GM12892 (cell line): ENCODE measurements around the gene VEPH1.

Source experiments
- DNase-seq: peaks from one replicate; pipeline ENCODE4 v3.0.0; 2011; ENCODE audit not compliant: insufficient read length
- FAIRE-seq: peaks from 2 replicates; lab custom pipeline; 2011; peaks lifted over from hg19 to GRCh38; lab: Jason Lieb, UNC
- POLR2A ChIP-seq: IDR thresholded peaks from 2 replicates; pipeline ENCODE4 v1.6.1; 2011; ENCODE audit warnings: low read depth, low read length, control low read depth
- POLR2AphosphoS5 ChIP-seq: IDR thresholded peaks from 2 replicates; pipeline ENCODE4 v1.6.1; 2011; ENCODE audit warnings: low read depth, low read length, control low read depth
- TAF1 ChIP-seq: IDR thresholded peaks from 2 replicates; pipeline ENCODE4 v1.6.1; 2011; ENCODE audit warnings: low read depth, mild to moderate bottlenecking, control low read depth, low read length, borderline replicate concordance

The VEPH1 gene

GRCh38 chr3:157493627-157494550 is 9.3 kb downstream of the VEPH1 start:
- TF ChIP-seq TAF1 (no peak), POLR2A (no peak), POLR2AphosphoS5 (no peak)
- FAIRE-seq (no peak), DNase-seq (no peak)

DNA sequence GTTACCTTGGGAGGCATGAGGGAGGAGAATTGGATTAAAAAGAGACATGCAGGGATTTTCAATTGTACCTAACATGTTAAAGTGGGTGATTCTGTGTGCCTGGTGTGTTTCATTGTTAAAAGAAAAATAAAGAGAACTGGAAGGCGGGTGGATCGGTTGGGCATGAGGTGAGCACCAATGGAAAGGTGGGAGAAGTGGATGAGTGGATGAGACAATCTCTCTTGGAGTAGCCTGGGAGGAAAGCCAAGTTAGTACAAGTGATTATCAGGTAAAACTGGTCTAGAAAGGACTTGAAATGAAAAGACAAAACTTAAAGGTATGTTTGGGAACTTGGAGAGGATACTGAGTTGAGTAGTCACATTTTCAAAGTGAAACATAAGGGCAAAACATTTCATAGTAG is 12.1 kb downstream of the VEPH1 start:
- FAIRE-seq (no peak), DNase-seq (no peak)
- TF ChIP-seq TAF1 (no peak), POLR2A (no peak), POLR2AphosphoS5 (no peak)

DNA sequence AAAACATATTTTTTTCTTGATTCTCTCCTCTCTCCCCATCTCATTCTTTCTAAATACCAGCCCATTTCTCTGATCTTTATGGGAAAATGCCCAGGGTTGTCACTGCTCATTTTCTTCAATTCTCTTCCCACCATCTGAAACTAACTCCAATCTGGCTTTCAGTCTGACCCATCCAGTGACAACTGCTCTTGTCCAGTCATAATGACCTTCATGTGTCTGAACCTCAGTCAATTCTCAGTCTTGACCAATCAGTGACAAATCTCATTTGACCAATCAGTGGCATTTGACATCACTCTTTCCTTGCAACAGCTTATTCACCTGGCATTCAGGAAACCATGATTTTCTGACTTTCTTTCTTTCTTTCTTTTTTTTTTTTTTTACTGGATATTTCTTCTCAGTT is 15.1 kb downstream of the VEPH1 start:
- FAIRE-seq, result no peak
- no peak for DNase-seq
- TF ChIP-seq TAF1 (no peak), POLR2A (no peak), POLR2AphosphoS5 (no peak)

GRCh38 chr3:157487339-157487738 is 15.9 kb downstream of the VEPH1 start:
- TF ChIP-seq POLR2A (no peak), TAF1 (no peak), POLR2AphosphoS5 (no peak)
- FAIRE-seq (no peak), DNase-seq (no peak)

DNA sequence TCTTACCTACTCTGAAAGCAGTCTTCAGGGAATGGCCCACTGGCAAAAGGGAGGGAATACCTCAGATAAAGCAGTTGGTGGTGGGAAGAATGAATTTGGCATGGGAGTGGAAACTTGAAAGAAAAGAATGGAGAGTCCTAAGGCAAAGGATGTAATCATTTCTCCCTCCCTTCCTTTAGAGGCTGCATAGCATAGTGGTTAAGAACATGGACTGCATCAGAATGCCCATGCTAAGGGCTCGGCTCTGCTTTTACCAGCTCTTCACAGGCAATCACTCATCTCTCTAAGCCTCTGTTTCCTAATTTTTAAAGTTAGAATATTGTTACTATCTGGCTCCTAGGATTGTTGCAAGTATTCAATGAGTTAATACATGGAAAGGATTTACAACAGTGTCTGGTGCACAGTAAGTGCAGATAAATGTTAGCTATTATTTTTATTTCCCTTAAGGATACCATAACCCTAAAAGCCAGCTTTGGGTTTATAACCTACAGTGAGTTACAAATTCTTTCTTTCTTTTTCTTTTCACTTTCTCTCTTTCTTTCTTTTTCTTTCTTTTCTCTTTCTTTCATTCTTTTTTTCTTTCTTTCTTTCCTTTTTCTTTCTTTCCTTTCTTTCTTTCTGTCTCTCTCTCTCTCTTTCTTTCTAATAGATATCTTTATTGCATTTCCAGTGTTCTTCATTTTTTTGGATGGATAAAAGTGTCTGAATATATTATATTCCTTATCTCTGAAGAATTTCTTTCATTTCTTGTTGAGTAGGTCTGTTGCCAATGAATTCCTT is 23.6 kb downstream of the VEPH1 start:
- DNase-seq (no peak), FAIRE-seq (no peak)
- TF ChIP-seq POLR2AphosphoS5, result no peak
- TF ChIP-seq POLR2A, result no peak
- TF ChIP-seq TAF1, result no peak

GRCh38 chr3:157477441-157477840 is 25.8 kb downstream of the VEPH1 start:
- TF ChIP-seq POLR2AphosphoS5, result no peak
- no peak for TF ChIP-seq POLR2A
- TF ChIP-seq TAF1, result no peak
- FAIRE-seq (no peak), DNase-seq (no peak)

DNA sequence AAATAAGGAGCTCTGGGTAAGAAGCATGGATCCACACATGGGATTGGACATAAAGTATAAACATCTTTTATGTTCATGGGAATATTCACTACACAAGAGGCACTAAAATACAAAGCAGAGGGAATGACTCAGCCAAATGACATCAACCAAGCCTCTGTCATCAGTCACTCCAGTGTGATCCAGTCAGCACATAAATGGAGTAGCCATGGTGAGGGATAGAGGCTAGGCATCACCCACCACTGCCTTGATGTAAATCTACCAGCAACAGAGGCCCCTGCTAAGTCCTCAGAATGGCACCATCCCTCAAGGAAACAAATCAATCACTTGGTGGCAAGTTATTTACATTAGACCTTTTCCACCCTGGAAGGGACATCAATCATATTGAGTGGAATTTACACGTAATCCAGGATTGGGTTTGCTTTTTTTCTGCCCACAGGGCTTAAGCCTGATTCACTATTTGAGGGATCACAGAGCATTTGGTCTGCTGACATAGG is 27.2 kb downstream of the VEPH1 start:
- DNase-seq, result no peak
- TF ChIP-seq POLR2A (no peak), TAF1 (no peak), POLR2AphosphoS5 (no peak)
- FAIRE-seq, result no peak

DNA sequence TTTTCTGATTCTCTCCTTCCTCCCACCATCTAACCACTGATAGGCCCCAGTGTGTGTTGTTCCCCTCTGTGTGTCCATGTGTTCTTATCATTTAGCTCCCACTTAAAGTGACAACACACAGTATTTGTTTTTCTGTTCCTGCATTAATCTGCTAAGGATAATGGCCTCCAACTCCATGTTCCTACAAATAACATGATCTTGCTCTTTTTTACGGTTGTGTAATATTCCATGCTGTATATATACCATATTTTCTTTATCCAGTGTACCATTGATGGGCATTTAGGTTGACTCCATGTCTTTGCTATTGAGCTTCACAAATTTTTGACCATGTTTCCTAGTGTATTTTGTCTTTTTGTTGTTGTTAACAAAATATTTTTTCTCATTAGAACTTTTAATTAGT is 30.6 kb downstream of the VEPH1 start:
- FAIRE-seq, result no peak
- no peak for DNase-seq
- TF ChIP-seq POLR2AphosphoS5, result no peak
- TF ChIP-seq POLR2A, result no peak
- TF ChIP-seq TAF1, result no peak

DNA sequence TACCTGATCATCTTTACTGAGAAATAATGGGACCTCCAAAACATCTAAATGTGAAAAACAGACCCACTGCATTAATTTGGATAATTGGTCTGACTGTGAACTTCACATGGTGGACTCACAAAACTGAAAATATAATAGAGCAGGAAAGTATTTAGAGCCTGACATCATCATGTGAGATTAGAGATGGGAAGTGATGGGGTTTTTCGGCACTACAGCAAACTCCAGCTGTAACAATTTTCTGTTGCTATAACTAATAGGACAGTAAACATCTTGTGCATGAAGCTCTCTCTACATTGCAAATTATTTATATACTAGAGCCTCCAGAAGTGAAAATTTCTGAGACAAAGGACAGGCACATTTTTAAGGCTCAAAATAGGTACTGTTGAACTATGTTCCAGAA is 32.2 kb downstream of the VEPH1 start:
- DNase-seq (no peak), FAIRE-seq (no peak)
- TF ChIP-seq POLR2A (no peak), TAF1 (no peak), POLR2AphosphoS5 (no peak)

GRCh38 chr3:157469561-157470294 is 33.5 kb downstream of the VEPH1 start:
- FAIRE-seq (no peak), DNase-seq (no peak)
- TF ChIP-seq POLR2A (no peak), POLR2AphosphoS5 (no peak), TAF1 (no peak)

DNA sequence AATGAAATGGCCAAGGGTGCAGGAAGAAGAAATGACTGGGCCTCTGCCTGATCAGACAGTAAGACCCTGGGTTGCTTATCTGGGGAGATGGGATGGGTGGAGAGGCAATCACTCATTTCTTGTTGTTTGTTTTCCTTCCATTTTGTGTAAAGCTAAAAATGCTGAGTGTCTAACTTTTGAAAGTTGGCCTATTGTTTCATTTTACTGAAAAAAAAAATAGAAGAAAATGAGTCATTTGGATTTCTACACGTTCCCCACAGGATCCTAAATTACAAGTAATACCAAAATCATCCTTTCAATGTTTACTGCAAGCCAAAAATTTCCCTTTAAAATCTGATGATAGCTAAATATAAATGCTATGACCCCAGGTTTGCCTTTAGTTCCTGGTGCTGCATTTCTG is 36.0 kb downstream of the VEPH1 start:
- DNase-seq, result no peak
- no peak for FAIRE-seq
- no peak for TF ChIP-seq POLR2A
- TF ChIP-seq TAF1, result no peak
- TF ChIP-seq POLR2AphosphoS5, result no peak

DNA sequence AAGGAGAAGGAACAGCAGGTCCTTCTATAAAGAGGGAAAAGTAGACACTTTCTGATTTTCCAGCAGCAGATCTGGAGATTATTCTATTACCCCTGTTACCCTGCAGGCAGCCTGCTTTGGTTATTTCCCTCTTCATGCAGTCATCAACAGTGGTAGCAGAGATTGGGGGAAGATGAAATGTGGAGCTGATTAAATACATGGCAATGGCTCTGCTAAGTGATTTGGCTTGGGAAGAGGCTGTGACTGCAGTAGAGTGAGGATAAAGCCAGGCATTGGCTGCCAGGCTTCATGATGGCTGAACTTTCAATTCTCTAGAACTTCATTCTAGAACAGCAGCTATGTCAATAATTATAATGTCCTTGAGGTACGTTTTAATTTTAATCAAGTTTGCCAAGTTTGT is 37.5 kb downstream of the VEPH1 start:
- FAIRE-seq (no peak), DNase-seq (no peak)
- TF ChIP-seq POLR2AphosphoS5 (no peak), TAF1 (no peak), POLR2A (no peak)
